H9 (cell line): ENCODE results near the gene IQGAP3. TPM values are rescaled to one million over a fixed set of nuclear protein-coding genes. Genes with fewer than 3 reads are reported as not detected.

Experiments used
- DNase-seq: peaks from one replicate; pipeline ENCODE4 v3.0.0-alpha.2; 2017
- H2AFZ ChIP-seq: one replicate; pipeline ENCODE4 v1.6.1; 2013; ENCODE audit warnings: mild to moderate bottlenecking, low read length, control low read depth, moderate library complexity
- H2AK5ac ChIP-seq: 2 replicates; pipeline ENCODE4 v1.6.1; 2013; ENCODE audit warnings: low read length, control low read depth, mixed read lengths; ENCODE audit not compliant: insufficient read length
- H2BK120ac ChIP-seq: one replicate; pipeline ENCODE4 v1.6.1; 2013; ENCODE audit warnings: low read depth, mild to moderate bottlenecking, low read length, control low read depth, inconsistent platforms; ENCODE audit not compliant: poor library complexity, severe bottlenecking
- H2BK12ac ChIP-seq: 2 replicates; pipeline ENCODE4 v1.6.1; 2013; ENCODE audit warnings: low read length, control low read depth, mixed read lengths, low read depth; ENCODE audit not compliant: insufficient read length
- H2BK15ac ChIP-seq: 2 replicates; pipeline ENCODE4 v1.6.1; 2013; ENCODE audit warnings: low read depth, low read length, control low read depth
- H2BK20ac ChIP-seq: one replicate; pipeline ENCODE4 v1.6.1; 2013; ENCODE audit warnings: low read depth, mild to moderate bottlenecking, low read length, control low read depth, inconsistent platforms; ENCODE audit not compliant: poor library complexity, severe bottlenecking
- H2BK5ac ChIP-seq: 2 replicates; pipeline ENCODE4 v1.6.1; 2013; ENCODE audit warnings: low read length, control low read depth, mixed read lengths; ENCODE audit not compliant: insufficient read length
- H3K14ac ChIP-seq: 2 replicates; pipeline ENCODE4 v1.6.1; 2013; ENCODE audit warnings: low read length, control low read depth; ENCODE audit not compliant: insufficient read depth
- H3K18ac ChIP-seq: 2 replicates; pipeline ENCODE4 v1.6.1; 2013; ENCODE audit warnings: low read depth, mild to moderate bottlenecking, mixed read lengths, low read length, control low read depth; ENCODE audit not compliant: insufficient read length
- H3K23ac ChIP-seq: 2 replicates; pipeline ENCODE4 v1.6.1; 2013; ENCODE audit warnings: low read length, control low read depth, mixed read lengths, low read depth; ENCODE audit not compliant: insufficient read length
- H3K23me2 ChIP-seq: 2 replicates; pipeline ENCODE4 v1.6.1; 2013; ENCODE audit warnings: low read depth, mild to moderate bottlenecking, mixed read lengths, low read length, control low read depth; ENCODE audit not compliant: insufficient read length, poor library complexity, severe bottlenecking
- H3K27ac ChIP-seq: 2 replicates; pipeline ENCODE4 v1.5.1; 2013; ENCODE audit warnings: low read length, control low read depth, mixed read lengths, low read depth; ENCODE audit not compliant: insufficient read length
- H3K27me3 ChIP-seq: 2 replicates; pipeline ENCODE4 v1.6.1; 2013; ENCODE audit warnings: low read length, control low read depth, inconsistent platforms; ENCODE audit not compliant: insufficient read depth
- H3K4ac ChIP-seq: 2 replicates; pipeline ENCODE4 v1.6.1; 2013; ENCODE audit warnings: low read depth, mild to moderate bottlenecking, control low read depth, inconsistent platforms, low read length, moderate library complexity
- H3K4me1 ChIP-seq: 2 replicates; pipeline ENCODE4 v1.6.1; 2013; ENCODE audit warnings: low read length, control low read depth, inconsistent platforms; ENCODE audit not compliant: insufficient read depth
- H3K4me2 ChIP-seq: 2 replicates; pipeline ENCODE4 v1.6.1; 2013; ENCODE audit warnings: low read length, control low read depth, mixed read lengths; ENCODE audit not compliant: insufficient read length, insufficient read depth
- H3K56ac ChIP-seq: 2 replicates; pipeline ENCODE4 v1.6.1; 2013; ENCODE audit warnings: low read depth, mild to moderate bottlenecking, mixed read lengths, low read length, control low read depth; ENCODE audit not compliant: insufficient read length
- H3K79me1 ChIP-seq: 2 replicates; pipeline ENCODE4 v1.6.1; 2013; ENCODE audit warnings: low read depth, mild to moderate bottlenecking, moderate library complexity, low read length, control low read depth, inconsistent platforms; ENCODE audit not compliant: insufficient read depth, poor library complexity, severe bottlenecking
- H3K79me2 ChIP-seq: 2 replicates; pipeline ENCODE4 v1.6.1; 2013; ENCODE audit warnings: low read length, control low read depth, inconsistent platforms; ENCODE audit not compliant: insufficient read depth
- H3K9ac ChIP-seq: 2 replicates; pipeline ENCODE4 v1.6.1; 2013; ENCODE audit warnings: low read length, control low read depth, mixed read lengths; ENCODE audit not compliant: insufficient read length; ENCODE audit errors: extremely low read depth
- H3K9me3 ChIP-seq: one replicate; pipeline ENCODE4 v1.6.1; 2013; ENCODE audit warnings: low read depth, low read length, inconsistent platforms; ENCODE audit not compliant: control insufficient read depth
- H3T11ph ChIP-seq: one replicate; pipeline ENCODE4 v1.6.1; 2013; ENCODE audit warnings: mild to moderate bottlenecking, low read length, control low read depth, inconsistent platforms
- H4K20me1 ChIP-seq: one replicate; pipeline ENCODE4 v1.6.1; 2013; ENCODE audit not compliant: control insufficient read depth, insufficient read length, insufficient read depth
- H4K5ac ChIP-seq: 2 replicates; pipeline ENCODE4 v1.6.1; 2013; ENCODE audit warnings: low read depth, mild to moderate bottlenecking, mixed read lengths, low read length, control low read depth; ENCODE audit not compliant: insufficient read length
- H4K8ac ChIP-seq: replicated peaks from 2 replicates; pipeline ENCODE4 v1.6.1; 2013; ENCODE audit warnings: low read length, control low read depth, mixed read lengths, low read depth; ENCODE audit not compliant: insufficient read length
- H4K91ac ChIP-seq: 2 replicates; pipeline ENCODE4 v1.6.1; 2013; ENCODE audit warnings: low read depth, mild to moderate bottlenecking, moderate library complexity, mixed read lengths, low read length, control low read depth; ENCODE audit not compliant: insufficient read length
- H3K27ac Mint-ChIP-seq, 3 experiments: 2 replicates in 2 of 3; 3 replicates in 1 of 3; pipeline ENCODE4 v1.8.0; 2020 to 2021; ENCODE audit warnings: mixed read lengths in 3 of 3, mild to moderate bottlenecking in 1 of 3, moderate library complexity in 1 of 3
- H3K27me3 Mint-ChIP-seq: 2 replicates; pipeline ENCODE4 v1.8.0; 2021; ENCODE audit warnings: low read depth, mild to moderate bottlenecking, moderate library complexity, mixed read lengths
- H3K36me3 Mint-ChIP-seq, 3 experiments: 2 replicates in 2 of 3; 3 replicates in 1 of 3; pipeline ENCODE4 v1.8.0; 2020 to 2021; ENCODE audit warnings: low read depth in 3 of 3, mixed read lengths in 3 of 3; ENCODE audit not compliant: insufficient read depth in 1 of 3
- H3K4me1 Mint-ChIP-seq, 2 experiments: 2 replicates each; pipeline ENCODE4 v1.8.0; 2020; ENCODE audit warnings: mixed read lengths in 2 of 2
- H3K4me3 Mint-ChIP-seq, 2 experiments: 2 replicates in 1 of 2; 3 replicates in 1 of 2; pipeline ENCODE4 v1.8.0; 2020 to 2021; ENCODE audit warnings: mild to moderate bottlenecking in 2 of 2, mixed read lengths in 2 of 2, moderate library complexity in 1 of 2
- H3K9me3 Mint-ChIP-seq, 2 experiments: 2 replicates in 1 of 2; 3 replicates in 1 of 2; pipeline ENCODE4 v1.8.0; 2020; ENCODE audit warnings: mild to moderate bottlenecking in 2 of 2, mixed read lengths in 2 of 2, moderate library complexity in 1 of 2
- CTCF ChIP-seq: fragments of 200-600 bp; sonication (generic); conservative IDR thresholded peaks from 3 replicates; pipeline ENCODE4 v1.8.0; 2021; ENCODE audit warnings: antibody characterized with exemption, mild to moderate bottlenecking
- whole genome bisulfite sequencing: extraction: QIAGEN DNeasy Blood & Tissue Kit; methylation state at CpG from one replicate; pipeline ENCODE4 v1.1.7; 2013; ENCODE audit warnings: missing lambda C conversion rate, low lambda C conversion rate, mixed read lengths; ENCODE audit not compliant: insufficient read length; ENCODE audit errors: extremely low coverage; 5-methylcytosine and 5-hydroxymethylcytosine counted together
- total RNA-seq: library from RNA; stranded (reverse); gene quantifications from 2 replicates; pipeline ENCODE4 v1.2.1, GENCODE V29; 2021

The IQGAP3 gene
- total RNA-seq, 1 experiment from 2014 or later, result 24.5 TPM

- Histone ChIP-seq H3K79me2 (no peaks in the 10 kb centered on the region; the same call in 1 of the 2 replicates), H3K23ac (no peak overlapping the region), H4K8ac (no peak overlapping the region), H3K4me1 (no peaks in the 10 kb centered on the region; the same call in 1 of the 2 replicates), H2BK15ac (no peak overlapping the region), H3K18ac (no peak overlapping the region), H3K23me2 (peaks cover 4% of the 10 kb centered on the region), H2BK5ac (no peak overlapping the region), H4K5ac (no peak overlapping the region), H2AK5ac (no peak overlapping the region), H3K4ac (no peak overlapping the region), H2BK12ac (no peak overlapping the region), H2AFZ (no peak overlapping the region), H4K91ac (no peak overlapping the region), H3K27ac (no peak overlapping the region), H3T11ph (no peak overlapping the region), H3K14ac (no peak overlapping the region), H3K79me1 (no peaks in the 10 kb centered on the region), H3K9me3 (no peaks in the 10 kb centered on the region), H3K27me3 (no peaks in the 10 kb centered on the region), H2BK120ac (no peak overlapping the region), H4K20me1 (no peaks in the 10 kb centered on the region), H3K9ac (peak overlapping the region; percentile 79), H3K56ac (no peak overlapping the region), H3K4me2 (peak overlapping the region; percentile 53), H2BK20ac (no peak overlapping the region)
- Mint-ChIP-seq H3K27ac (peak overlapping the region; percentile 98 to 99 (median 98)), H3K27me3 (peaks cover 2% of the 10 kb centered on the region; the same call in 1 of the 2 replicates), H3K9me3 (no peaks in the 10 kb centered on the region; a peak in 2 of 5 replicates), H3K4me1 (peaks cover 15 to 23% of the 10 kb centered on the region in 2 experiments), H3K4me3 (peak overlapping the region; percentile 91 to 100), H3K36me3 (peaks cover 17 to 40% (median 32%) of the 10 kb centered on the region in 3 experiments; a peak in 6 of 7 replicates)
- TF ChIP-seq CTCF, result no peak
- no peak for DNase-seq
- WGBS, result no CpG with 5 or more reads among the region's 13 CpGs
Observed at GRCh38 chr1:156600733-156601121, 28.4 kb upstream of the IQGAP3 start.
